HepG2 (cell line): ENCODE measurements around the gene PLCB1.

Source experiments
- ZNF746 ChIP-seq: sonication (generic); formaldehyde crosslinking; IDR thresholded peaks from 2 replicates; pipeline ENCODE4 v1.8.0; 2022; ENCODE audit warnings: mild to moderate bottlenecking, missing genetic modification reagents
- TF ChIP-seq, protein P1 (sequence below): IDR thresholded peaks from 2 replicates; pipeline ENCODE4 v1.6.1; 2012; ENCODE audit warnings: inconsistent platforms

DNA sequence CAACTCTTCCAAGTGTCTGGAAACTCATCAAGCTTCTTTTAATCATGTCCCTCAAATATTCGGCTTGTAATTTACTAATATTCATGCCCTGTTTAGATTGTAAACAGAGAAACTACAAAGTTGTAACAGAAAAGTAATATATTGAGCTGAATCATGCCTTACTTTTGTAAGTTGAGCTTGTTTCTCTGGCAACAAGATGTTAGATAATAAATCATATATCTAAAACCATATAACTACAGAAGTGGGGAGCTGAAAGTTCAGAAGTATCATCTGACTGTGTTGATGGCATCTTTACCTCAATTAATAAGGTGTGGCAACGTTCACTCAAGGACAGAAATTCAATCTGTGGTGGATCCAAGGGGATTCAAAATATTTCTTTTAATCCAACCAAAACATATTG, 263.9 kb downstream of the PLCB1 start:
- TF ChIP-seq, protein P1, sequence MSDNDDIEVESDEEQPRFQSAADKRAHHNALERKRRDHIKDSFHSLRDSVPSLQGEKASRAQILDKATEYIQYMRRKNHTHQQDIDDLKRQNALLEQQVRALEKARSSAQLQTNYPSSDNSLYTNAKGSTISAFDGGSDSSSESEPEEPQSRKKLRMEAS, result no peak
- TF ChIP-seq ZNF746, result no peak
